GM21381 (cell line): ENCODE measurements around the gene MB.
"Not testable (repeated sequence)": the region's sequence is repeated elsewhere in the genome, so short reads cannot be mapped to it uniquely, and the experiment has no call there.

Source experiments
- ATAC-seq: cut with Tn5 transposase; IDR thresholded peaks from one replicate; pipeline ENCODE4 v1.9.1; 2021; ENCODE audit warnings: mild to moderate bottlenecking, moderate library complexity; ENCODE audit not compliant: unreplicated experiment

The MB gene

DNA sequence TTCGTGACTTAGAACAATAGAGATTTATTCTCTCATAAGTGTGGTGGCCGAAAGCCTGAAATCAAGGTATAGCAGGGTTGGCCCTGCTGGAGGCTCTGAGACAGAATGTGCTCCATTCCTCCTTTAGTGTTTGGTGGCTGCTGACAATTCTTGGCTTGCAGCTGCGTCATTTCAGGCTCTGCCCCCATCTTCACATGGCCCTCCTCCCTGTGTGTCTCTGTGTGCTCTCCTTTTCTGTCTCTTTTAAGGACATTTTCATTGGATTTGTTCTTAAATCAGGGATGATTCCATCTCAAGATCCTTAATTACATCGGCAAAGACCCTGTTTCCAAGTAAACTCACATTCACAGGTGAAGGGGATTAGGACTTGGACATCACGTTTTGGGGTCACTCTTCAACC, 20.9 kb upstream of the MB start:
- ATAC-seq, result no peak

DNA sequence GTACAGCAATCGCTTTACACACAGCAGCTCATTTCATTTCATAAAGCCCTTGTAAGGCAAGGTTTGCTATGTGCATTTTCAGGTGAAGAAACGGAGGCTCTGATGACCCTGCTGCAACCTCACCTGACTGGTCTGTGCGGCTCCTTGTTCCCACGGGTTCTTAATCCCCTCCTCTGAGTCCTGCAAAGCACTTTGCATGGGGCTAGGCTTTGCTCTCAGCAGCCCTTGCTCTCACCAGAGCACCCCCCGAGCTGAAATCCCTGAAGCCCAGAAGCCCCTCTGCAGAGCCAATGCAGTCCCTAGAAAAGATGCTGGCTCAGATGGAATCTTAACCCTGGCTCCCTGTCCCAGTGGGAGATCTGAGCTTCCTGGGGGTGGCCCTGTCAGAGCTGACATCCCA, 20.1 kb upstream of the MB start:
- no peak for ATAC-seq

GRCh38 chr22:35634943-35635540, 17.9 kb upstream of the MB start:
- no peak for ATAC-seq

DNA sequence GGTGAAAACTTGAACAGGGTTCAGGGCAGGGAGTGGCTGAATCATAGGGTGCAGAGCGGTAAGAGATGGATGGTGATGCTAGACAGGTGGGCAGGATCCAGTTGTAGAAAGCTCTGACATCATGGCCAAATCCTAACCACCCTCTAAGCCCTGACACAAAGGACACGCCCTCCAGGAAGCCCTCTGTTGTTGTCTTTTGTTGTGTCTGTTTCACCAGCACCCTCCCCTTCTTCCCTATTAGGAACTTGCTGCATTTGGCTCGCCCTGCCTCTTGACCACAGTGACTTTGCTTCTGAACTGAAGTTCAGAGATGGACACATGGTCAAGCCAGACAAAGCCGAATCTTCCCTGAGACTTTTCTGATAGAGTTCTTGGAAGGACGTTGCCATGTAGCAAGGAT, 16.9 kb upstream of the MB start:
- ATAC-seq, result no peak

- ATAC-seq, result no peak
These were observed 16.4 kb upstream of the MB start for GRCh38 chr22:35633520-35633919.

DNA sequence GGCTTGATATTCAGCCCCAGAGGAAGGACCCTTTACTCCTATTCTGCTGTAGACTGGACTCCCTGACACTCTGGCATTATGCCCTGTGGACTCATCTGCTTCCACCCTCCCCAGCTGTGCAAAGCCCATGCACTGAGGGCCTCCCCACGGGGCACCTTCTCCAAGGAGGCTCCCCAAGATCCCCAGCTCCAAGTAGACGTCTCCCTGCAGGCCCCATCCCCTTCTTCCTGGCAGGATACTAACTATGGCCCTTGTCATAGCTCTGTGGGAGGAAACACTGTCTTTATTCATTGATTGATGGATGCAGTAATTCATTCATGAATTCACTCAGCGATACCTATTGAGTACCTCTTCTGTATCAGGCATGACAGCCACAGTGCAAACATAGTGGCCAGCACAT, 15.8 kb upstream of the MB start:
- ATAC-seq, result no peak

DNA sequence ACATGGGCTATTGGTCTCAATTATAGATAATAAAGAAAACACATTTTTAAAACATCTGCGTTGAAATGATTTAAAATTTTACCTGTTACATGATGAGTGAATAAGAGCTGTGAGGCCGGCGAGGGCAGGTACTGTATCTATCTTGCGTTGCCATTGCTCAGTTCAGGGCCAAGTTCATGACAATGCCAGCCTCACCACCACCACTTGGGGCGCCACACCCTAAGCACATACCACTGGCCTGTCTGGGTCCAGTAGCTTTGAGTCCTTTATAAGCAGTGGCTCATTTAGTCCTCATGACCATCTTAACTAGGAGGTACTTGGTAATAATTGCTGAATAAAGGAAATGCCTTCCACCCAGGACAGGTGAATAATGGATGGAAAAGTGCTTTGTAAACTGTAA, 14.5 kb upstream of the MB start:
- ATAC-seq, result no peak

DNA sequence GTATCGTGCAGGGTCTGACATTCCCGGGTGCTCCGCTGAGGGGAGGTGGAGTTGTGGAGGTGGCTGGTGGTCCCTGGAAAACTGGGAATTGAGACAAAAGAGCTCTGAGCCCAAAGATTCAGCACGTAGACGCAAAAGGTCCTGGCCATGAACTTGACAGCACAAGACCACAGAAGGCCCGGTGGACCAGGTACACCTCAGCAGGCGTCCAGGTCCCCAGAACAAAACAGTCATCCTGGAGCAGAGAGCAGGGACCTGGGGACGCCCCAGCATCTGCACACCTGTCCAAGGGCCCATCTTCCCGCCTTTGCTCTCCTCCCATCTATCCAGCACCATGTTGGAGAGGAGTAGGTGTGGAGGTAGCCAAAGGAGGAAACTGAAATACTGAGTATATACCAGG, 13.8 kb upstream of the MB start:
- ATAC-seq, result no peak

GRCh38 chr22:35630387-35630793, 13.3 kb upstream of the MB start:
- ATAC-seq, result no peak

DNA sequence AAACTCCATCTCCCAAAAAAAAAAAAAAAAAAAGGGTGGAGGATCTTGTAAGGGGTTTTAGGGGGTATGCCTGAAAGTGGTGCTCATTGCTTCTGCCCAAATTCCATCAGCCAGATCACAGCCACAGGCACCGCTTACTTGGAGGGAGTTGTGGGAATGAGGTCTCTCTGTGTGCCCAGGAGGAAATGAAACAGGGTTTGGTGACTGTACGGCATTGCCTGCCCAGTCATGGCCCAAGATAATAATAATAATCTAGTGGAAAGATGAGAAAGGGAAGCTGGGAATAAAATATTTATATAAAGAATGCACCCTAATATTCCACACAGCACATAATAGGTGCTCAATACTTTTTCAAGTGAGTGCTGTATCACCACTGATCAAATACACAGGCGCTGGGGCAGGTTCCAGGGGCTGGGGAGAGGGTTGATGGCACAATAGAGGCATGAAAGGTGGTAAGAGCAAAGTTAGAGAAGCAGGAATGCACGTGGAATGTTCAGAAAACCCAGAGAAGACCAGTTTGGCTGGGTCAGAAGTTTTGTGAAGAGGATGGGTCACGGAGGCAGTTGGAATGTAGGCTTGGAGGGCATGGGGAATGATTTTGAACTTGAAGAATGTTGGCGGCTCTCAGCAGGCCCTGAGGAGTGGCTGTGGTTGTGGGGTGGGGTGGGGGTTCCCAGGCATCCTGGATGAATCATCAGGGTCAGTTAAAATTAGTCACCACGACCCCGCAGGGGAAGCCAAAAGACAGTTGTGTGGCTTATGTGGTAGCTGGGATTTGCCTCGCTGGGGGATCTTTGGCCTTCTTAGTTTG, 12.5 kb upstream of the MB start:
- no peak for ATAC-seq

- no peak for ATAC-seq
These were observed 11.6 kb upstream of the MB start for GRCh38 chr22:35628732-35629131.

GRCh38 chr22:35627267-35628041, 10.3 kb upstream of the MB start:
- ATAC-seq, result no peak

- ATAC-seq, result no peak
These were observed 8.8 kb upstream of the MB start for GRCh38 chr22:35625763-35626432.

- no peak for ATAC-seq
These were observed 7.4 kb upstream of the MB start for GRCh38 chr22:35624547-35624946.

- not testable (repeated sequence) for ATAC-seq
These were observed 6.8 kb upstream of the MB start for GRCh38 chr22:35623885-35624284.

DNA sequence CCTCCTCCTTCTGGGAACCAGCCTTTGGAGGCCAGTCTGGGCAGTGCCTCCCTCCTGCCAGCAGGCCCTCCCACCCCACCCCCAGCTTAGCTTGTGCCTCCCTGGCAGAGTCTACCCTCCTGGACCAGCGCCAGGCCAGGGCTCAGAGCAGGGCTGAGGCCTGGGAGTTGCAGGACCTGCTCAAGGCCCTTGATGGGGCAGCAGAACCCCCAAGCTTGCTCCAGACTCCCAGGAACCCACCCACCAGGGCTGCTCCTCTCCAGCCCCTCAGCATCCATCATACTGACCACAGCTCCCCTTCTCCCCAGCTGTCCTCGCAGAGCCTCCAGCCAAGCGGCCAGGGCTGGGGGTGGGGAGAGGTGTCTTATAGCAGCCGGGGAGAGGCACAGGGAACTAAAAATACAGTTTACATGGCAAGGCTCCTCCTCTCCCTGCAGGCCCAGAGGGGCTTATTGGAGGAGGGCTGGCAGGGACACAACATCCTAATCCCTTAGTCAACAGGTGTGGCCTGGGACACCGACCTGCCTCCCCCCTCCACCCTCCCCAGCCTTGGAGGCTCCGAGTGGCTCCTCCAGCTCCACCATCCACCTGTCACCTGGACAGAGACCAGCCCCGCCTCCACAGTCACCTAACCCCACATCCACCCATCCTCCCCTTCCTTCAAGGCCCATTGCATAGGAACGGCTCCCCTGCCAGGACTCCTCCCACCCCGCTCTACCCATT, 5.2 kb upstream of the MB start:
- ATAC-seq, result no peak

- ATAC-seq, result no peak
These were observed 4.3 kb upstream of the MB start for GRCh38 chr22:35621451-35621850.

DNA sequence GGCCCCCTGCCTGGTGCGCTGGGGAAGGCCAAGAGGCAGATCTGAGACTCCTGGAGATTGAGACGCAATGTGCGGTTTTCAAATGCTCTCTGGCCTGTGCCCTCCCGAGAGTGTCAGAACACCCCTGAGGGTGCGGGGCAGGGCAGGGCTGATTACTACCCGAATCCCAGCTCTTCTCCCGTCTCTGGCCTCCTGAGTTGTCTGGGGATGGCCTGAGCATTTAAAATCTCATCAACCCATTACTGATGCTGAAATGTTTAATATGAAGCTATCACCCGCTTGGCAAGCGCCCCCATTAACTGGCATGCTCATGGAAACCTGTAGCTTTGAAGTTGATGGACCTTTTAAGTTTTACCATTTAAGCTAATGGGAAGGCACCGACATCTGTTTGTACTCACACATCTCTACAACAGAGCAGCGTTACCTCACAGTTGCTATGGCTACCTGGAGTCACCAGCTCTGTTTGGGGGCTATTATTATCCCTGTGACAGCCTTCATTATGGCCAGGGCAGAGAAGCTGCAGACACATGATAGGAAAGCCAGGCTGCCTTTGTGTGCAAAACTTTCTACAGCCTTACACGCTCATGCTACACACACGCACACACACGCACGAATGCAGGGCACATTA, 3.6 kb upstream of the MB start:
- no peak for ATAC-seq

DNA sequence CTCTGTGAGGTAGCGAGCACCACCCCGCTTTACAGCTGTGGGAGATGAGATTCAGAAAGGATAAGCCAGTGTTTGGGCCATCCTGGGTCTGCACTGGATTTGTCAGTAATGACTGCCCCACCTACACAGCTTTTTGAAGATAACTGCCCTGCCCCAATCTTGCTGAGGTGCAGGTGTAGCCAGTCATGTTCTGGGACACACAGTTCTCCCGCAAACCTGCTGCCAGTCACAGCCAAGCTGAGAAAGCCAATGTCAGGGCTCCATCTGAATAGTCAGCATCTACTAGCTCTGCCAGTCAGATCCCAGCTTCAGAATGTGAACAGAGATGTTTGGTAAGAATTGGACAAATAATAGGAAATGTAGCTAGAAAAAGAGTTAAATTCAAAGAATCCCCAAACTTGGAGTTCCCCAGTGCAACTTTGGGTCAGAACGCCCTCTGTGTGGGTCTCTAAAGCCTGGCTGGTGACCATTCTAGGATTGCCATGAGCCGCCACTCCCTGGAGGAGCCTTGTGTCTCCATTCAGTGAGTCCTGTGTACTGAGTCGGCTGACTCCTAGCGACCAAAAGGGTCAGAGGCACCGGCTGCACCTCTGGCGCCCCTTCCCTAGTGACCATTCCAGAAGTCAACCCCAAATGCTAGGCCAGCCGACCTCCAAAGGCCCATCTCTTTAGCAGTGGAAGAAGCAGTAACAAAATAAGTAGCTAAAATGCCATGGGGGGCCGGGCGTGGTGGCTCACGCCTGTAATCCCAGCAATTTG, 2.4 kb upstream of the MB start:
- no peak for ATAC-seq
